GM21390 (cell line): Measurements from ENCODE around the gene PRDX3.
A peak's percentile ranks its signal among the peaks of the same experiment; 100 is the strongest.

Experiments used
- ATAC-seq: cut with Tn5 transposase; IDR thresholded peaks from one replicate; pipeline ENCODE4 v1.9.1; 2021; ENCODE audit not compliant: unreplicated experiment

PRDX3 gene

GRCh38 chr10:119178372-119179119 is at the start of gene PRDX3:
Gene PRDX3, minus strand, starts transcription at chr10:119178812. Its CDS starts 22 bp downstream, at chr10:119178790.
- peak; percentile 95 for ATAC-seq

- no peak for ATAC-seq
These were observed 49.2 kb upstream of the PRDX3 start for GRCh38 chr10:119227825-119228224.

GRCh38 chr10:119225083-119225658 is 46.6 kb upstream of the PRDX3 start:
- no peak for ATAC-seq

- no peak for ATAC-seq
These were observed 44.4 kb upstream of the PRDX3 start for GRCh38 chr10:119222966-119223386.

- ATAC-seq = no peak
These were observed 43.9 kb upstream of the PRDX3 start for GRCh38 chr10:119222537-119222936.

GRCh38 chr10:119221666-119222065 is 43.1 kb upstream of the PRDX3 start:
- ATAC-seq = no peak

GRCh38 chr10:119221201-119221600 is 42.6 kb upstream of the PRDX3 start:
- no peak for ATAC-seq

GRCh38 chr10:119219871-119220270 is 41.3 kb upstream of the PRDX3 start:
- no peak for ATAC-seq

- ATAC-seq = no peak
These were observed 39.4 kb upstream of the PRDX3 start for GRCh38 chr10:119217991-119218490.

- ATAC-seq = no peak
These were observed 38.8 kb upstream of the PRDX3 start for GRCh38 chr10:119217401-119217800.

GRCh38 chr10:119216127-119216526 is 37.5 kb upstream of the PRDX3 start:
- ATAC-seq = no peak

GRCh38 chr10:119215371-119215770 is 36.8 kb upstream of the PRDX3 start:
- no peak for ATAC-seq

- no peak for ATAC-seq
These were observed 33.2 kb upstream of the PRDX3 start for GRCh38 chr10:119211625-119212441.

- no peak for ATAC-seq
These were observed 32.6 kb upstream of the PRDX3 start for GRCh38 chr10:119211176-119211575.

- ATAC-seq = no peak
These were observed 32.0 kb upstream of the PRDX3 start for GRCh38 chr10:119210633-119211032.

- ATAC-seq = no peak
These were observed 31.2 kb upstream of the PRDX3 start for GRCh38 chr10:119209736-119210355.

- no peak for ATAC-seq
These were observed 30.6 kb upstream of the PRDX3 start for GRCh38 chr10:119209035-119209735.

- ATAC-seq = no peak
These were observed 29.9 kb upstream of the PRDX3 start for GRCh38 chr10:119208553-119208940.

- peak; percentile 6 for ATAC-seq
These were observed 29.3 kb upstream of the PRDX3 start for GRCh38 chr10:119207713-119208552.

- ATAC-seq = peak; percentile 73
These were observed 28.7 kb upstream of the PRDX3 start, which contains the start of gene GRK5 for GRCh38 chr10:119207366-119207666. Gene GRK5, plus strand, starts transcription at chr10:119207571. Its CDS starts 347 bp downstream, at chr10:119207918.
